HCT116 (cell line): ENCODE results near the gene HAO2.

Source experiments
- ATF3 ChIP-seq: IDR thresholded peaks from 2 replicates; pipeline ENCODE4 v1.6.1; 2012
- CEBPB ChIP-seq: IDR thresholded peaks from 2 replicates; pipeline ENCODE4 v1.6.1; 2012; ENCODE audit warnings: low read depth
- POLR2A ChIP-seq: IDR thresholded peaks from 2 replicates; pipeline ENCODE4 v1.7.0; 2011; ENCODE audit warnings: borderline replicate concordance; ENCODE audit not compliant: insufficient read depth, insufficient read length; ENCODE audit errors: extremely low read depth
- POLR2AphosphoS5 ChIP-seq: IDR thresholded peaks from 2 replicates; pipeline ENCODE4 v1.6.1; 2011; ENCODE audit warnings: mild to moderate bottlenecking, low read depth, low read length, moderate library complexity
- ZFX ChIP-seq: fragments of 450-650 bp; IDR thresholded peaks from 2 replicates; pipeline ENCODE4 v1.6.1; 2017
- TF ChIP-seq, protein P1 (sequence below), 3 experiments: fragments of 200-600 bp in 1 of 3; sonication (generic) in 1 of 3; IDR thresholded peaks in 2 of 3; conservative IDR thresholded peaks in 1 of 3; 2 replicates each; pipeline ENCODE4 v1.5.1; 2012 to 2017; ENCODE audit warnings: low read depth in 2 of 3, low read length in 2 of 3, antibody characterized with exemption in 1 of 3, borderline replicate concordance in 1 of 3, control low read depth in 1 of 3, mild to moderate bottlenecking in 1 of 3, mixed read lengths in 1 of 3, mixed run types in 1 of 3, moderate library complexity in 1 of 3; ENCODE audit not compliant: insufficient read depth in 1 of 3

DNA sequence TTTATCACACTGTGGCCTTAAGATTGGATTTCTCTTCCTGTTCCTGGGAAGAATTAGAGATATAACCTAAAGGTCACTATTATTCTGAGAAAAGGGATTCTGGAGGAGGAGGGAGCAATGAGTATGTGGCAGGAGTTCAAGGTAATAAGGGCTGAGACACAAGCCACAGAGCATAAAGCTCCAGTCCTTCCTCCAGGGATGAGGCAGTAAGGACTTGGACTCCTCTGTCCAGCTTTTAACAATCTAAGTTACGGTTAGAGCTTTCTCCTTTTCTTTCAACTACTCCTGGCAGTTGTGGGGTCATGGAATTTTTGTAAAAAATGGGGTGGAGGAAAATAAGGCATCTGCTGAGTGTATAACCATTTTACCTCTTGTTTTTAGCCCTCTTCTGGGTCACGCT, 46.4 kb downstream of the HAO2 start, which contains the start of gene HSD3B2:
- TF ChIP-seq ZFX (no peak), POLR2A (no peak), POLR2AphosphoS5 (no peak), ATF3 (no peak), CEBPB (no peak)
- TF ChIP-seq, protein P1, sequence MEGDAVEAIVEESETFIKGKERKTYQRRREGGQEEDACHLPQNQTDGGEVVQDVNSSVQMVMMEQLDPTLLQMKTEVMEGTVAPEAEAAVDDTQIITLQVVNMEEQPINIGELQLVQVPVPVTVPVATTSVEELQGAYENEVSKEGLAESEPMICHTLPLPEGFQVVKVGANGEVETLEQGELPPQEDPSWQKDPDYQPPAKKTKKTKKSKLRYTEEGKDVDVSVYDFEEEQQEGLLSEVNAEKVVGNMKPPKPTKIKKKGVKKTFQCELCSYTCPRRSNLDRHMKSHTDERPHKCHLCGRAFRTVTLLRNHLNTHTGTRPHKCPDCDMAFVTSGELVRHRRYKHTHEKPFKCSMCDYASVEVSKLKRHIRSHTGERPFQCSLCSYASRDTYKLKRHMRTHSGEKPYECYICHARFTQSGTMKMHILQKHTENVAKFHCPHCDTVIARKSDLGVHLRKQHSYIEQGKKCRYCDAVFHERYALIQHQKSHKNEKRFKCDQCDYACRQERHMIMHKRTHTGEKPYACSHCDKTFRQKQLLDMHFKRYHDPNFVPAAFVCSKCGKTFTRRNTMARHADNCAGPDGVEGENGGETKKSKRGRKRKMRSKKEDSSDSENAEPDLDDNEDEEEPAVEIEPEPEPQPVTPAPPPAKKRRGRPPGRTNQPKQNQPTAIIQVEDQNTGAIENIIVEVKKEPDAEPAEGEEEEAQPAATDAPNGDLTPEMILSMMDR (IDR thresholded peaks at IDR 0.05 in 2 of 3, conservative IDR thresholded peaks at IDR 0.05 in 1 of 3; ENCODE audit: borderline replicate concordance in 1 of 3, insufficient read depth in 1 of 3, low read depth in 2 of 3, low read length in 2 of 3) = no peak
